Measurements from ENCODE around the gene HRK.

GRCh38 chr12:116837097-116837496 lies 44.1 kb downstream of the HRK start:
- TF ChIP-seq, protein P1, sequence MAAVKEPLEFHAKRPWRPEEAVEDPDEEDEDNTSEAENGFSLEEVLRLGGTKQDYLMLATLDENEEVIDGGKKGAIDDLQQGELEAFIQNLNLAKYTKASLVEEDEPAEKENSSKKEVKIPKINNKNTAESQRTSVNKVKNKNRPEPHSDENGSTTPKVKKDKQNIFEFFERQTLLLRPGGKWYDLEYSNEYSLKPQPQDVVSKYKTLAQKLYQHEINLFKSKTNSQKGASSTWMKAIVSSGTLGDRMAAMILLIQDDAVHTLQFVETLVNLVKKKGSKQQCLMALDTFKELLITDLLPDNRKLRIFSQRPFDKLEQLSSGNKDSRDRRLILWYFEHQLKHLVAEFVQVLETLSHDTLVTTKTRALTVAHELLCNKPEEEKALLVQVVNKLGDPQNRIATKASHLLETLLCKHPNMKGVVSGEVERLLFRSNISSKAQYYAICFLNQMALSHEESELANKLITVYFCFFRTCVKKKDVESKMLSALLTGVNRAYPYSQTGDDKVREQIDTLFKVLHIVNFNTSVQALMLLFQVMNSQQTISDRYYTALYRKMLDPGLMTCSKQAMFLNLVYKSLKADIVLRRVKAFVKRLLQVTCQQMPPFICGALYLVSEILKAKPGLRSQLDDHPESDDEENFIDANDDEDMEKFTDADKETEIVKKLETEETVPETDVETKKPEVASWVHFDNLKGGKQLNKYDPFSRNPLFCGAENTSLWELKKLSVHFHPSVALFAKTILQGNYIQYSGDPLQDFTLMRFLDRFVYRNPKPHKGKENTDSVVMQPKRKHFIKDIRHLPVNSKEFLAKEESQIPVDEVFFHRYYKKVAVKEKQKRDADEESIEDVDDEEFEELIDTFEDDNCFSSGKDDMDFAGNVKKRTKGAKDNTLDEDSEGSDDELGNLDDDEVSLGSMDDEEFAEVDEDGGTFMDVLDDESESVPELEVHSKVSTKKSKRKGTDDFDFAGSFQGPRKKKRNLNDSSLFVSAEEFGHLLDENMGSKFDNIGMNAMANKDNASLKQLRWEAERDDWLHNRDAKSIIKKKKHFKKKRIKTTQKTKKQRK (IDR thresholded peaks at IDR 0.05; ENCODE audit: borderline replicate concordance, low read depth, low read length): no peak
- TF ChIP-seq POLR2G (IDR thresholded peaks at IDR 0.05; ENCODE audit: low read depth, low read length) (no peak), TEAD4 (IDR thresholded peaks at IDR 0.05; ENCODE audit: low read length) (no peak), TEAD4 (CRISPR knock-in tag; IDR thresholded peaks at IDR 0.05; ENCODE audit: borderline replicate concordance) (no peak)
